Chondrocyte (in vitro differentiated cells): Measurements from ENCODE around the gene PDCD1LG2. TPM values are rescaled to one million over a fixed set of nuclear protein-coding genes. Genes with fewer than 3 reads are reported as not detected.
A peak's percentile ranks its signal among the peaks of the same experiment; 100 is the strongest.
"Not testable (repeated sequence)": the region's sequence is repeated elsewhere in the genome, so short reads cannot be mapped to it uniquely, and the experiment has no call there.

Experiments used
- DNase-seq: peaks from one replicate; pipeline ENCODE4 v3.0.0; 2021; ENCODE audit warnings: mixed read lengths, low spot score
- H3K27ac Mint-ChIP-seq: one replicate; pipeline ENCODE4 v1.8.0; 2021; ENCODE audit warnings: mild to moderate bottlenecking, moderate library complexity, mixed read lengths; ENCODE audit not compliant: unreplicated experiment
- H3K27me3 Mint-ChIP-seq: 2 replicates; pipeline ENCODE4 v1.8.0; 2021; ENCODE audit warnings: low read depth, mixed read lengths
- H3K36me3 Mint-ChIP-seq: 2 replicates; pipeline ENCODE4 v1.8.0; 2021; ENCODE audit warnings: low read depth, mixed read lengths
- H3K4me1 Mint-ChIP-seq: 2 replicates; pipeline ENCODE4 v1.8.0; 2021; ENCODE audit warnings: low read depth, mild to moderate bottlenecking, mixed read lengths
- H3K4me3 Mint-ChIP-seq: one replicate; pipeline ENCODE4 v1.8.0; 2021; ENCODE audit warnings: mild to moderate bottlenecking, moderate library complexity, mixed read lengths; ENCODE audit not compliant: unreplicated experiment
- H3K9me3 Mint-ChIP-seq: 2 replicates; pipeline ENCODE4 v1.8.0; 2021; ENCODE audit warnings: low read depth, mixed read lengths
- long read RNA-seq: library from polyadenylated mRNA; stranded (forward); transcript quantifications from one replicate; pipeline ENCODE4 v2.0.0, GENCODE V29; 2021
- total RNA-seq: library from RNA; stranded (reverse); gene quantifications from 3 replicates; pipeline ENCODE4 v1.2.1, GENCODE V29; 2021
- TF ChIP-seq, protein P1 (sequence below): fragments of 200-600 bp; sonication (generic); IDR thresholded peaks from 2 replicates; pipeline ENCODE4 v1.5.0; 2021; ENCODE audit warnings: antibody characterized with exemption, mild to moderate bottlenecking, moderate library complexity

PDCD1LG2 gene
- 0.73 to 1.3 TPM (median 1.1 TPM) in 3 replicates for total RNA-seq
- long read RNA-seq, partial matches to known transcripts: 1 of 2 reads
- long read RNA-seq, other reads (novel, unspliced or antisense): 0 of 2 reads

DNA sequence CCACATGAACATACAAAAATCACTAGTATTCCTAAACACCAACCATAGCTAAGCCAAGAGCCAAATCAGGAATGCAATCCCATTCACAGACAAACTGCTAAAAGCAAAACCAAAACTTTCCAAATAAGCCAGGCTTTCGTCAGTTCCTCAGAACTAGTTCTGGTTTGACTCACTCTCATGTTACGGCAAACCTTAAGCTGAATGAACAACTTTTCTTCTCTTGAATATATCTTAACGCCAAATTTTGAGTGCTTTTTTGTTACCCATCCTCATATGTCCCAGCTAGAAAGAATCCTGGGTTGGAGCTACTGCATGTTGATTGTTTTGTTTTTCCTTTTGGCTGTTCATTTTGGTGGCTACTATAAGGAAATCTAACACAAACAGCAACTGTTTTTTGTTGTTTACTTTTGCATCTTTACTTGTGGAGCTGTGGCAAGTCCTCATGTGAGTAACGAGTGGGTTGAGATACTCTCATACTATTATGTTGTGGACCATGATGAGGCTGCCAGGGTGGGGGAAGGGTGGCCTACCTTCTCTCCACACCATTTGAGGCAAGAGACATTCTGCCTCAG lies at the start of gene PDCD1LG2:
Gene PDCD1LG2, plus strand, starts transcription at position 172 of the 572 bp plus-strand sequence. CDS start 12,016 bp downstream, outside the sequence.
- Mint-ChIP-seq H3K27ac (peak within 1 kb of the TSS; percentile 90), H3K4me3 (peak within 1 kb of the TSS; percentile 18), H3K27me3 (no peaks in the 10 kb centered on the region), H3K9me3 (peaks cover 17% of the 10 kb centered on the region), H3K36me3 (peaks cover 3% of the 10 kb centered on the region), H3K4me1 (peaks cover 31% of the 10 kb centered on the region)
- DNase-seq: no peak
- TF ChIP-seq, protein P1, sequence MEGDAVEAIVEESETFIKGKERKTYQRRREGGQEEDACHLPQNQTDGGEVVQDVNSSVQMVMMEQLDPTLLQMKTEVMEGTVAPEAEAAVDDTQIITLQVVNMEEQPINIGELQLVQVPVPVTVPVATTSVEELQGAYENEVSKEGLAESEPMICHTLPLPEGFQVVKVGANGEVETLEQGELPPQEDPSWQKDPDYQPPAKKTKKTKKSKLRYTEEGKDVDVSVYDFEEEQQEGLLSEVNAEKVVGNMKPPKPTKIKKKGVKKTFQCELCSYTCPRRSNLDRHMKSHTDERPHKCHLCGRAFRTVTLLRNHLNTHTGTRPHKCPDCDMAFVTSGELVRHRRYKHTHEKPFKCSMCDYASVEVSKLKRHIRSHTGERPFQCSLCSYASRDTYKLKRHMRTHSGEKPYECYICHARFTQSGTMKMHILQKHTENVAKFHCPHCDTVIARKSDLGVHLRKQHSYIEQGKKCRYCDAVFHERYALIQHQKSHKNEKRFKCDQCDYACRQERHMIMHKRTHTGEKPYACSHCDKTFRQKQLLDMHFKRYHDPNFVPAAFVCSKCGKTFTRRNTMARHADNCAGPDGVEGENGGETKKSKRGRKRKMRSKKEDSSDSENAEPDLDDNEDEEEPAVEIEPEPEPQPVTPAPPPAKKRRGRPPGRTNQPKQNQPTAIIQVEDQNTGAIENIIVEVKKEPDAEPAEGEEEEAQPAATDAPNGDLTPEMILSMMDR: no peak

DNA sequence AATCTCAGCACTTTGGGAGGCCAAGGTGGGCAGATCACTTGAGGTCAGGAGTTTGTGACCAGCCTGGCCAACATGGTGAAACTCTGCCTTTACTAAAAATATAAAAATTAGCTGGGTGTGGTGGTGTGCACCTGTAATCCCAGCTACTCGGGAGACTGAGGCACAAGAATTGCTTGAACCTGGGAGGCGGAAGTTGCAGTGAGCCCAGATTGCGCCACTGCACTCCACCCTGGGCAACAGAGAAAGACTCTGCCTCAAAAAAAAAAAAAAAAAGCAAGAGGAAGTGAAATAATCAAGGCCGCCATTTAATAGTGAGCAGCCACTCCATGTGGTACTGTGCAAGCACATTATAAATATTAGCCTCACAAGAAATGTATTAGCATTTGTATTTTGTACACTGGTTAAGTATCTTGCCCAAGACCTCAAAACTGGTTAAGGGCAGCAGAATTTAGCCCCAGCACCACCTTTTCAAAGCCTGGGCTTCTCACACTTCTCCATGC lies 45.5 kb upstream of the PDCD1LG2 start:
- not testable (repeated sequence) for H3K36me3 Mint-ChIP-seq, H3K4me3 Mint-ChIP-seq, DNase-seq, H3K9me3 Mint-ChIP-seq, H3K27me3 Mint-ChIP-seq, H3K27ac Mint-ChIP-seq, H3K4me1 Mint-ChIP-seq

DNA sequence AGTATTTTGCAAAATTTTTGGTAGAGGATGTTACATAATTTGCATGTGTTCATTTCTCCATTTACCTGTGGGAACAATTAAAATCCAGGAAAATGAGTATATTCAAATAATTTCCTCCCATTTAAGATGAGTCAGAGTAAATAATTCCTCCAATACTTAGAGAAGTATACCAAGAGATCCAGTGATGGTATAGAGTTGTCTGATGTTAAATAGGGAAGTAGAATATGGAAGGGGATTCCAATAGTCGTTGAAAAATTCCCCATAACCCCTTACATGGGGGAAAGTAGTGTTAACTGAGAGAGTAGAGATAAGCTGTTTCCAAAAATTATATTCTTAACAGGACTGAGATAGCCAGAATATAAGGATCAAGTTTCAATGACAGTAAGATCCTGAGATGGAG lies 44.3 kb upstream of the PDCD1LG2 start:
- Mint-ChIP-seq H3K27ac (no peak overlapping the region), H3K27me3 (no peaks in the 10 kb centered on the region), H3K4me1 (no peaks in the 10 kb centered on the region), H3K9me3 (no peaks in the 10 kb centered on the region), H3K4me3 (no peak overlapping the region), H3K36me3 (no peaks in the 10 kb centered on the region)
- no peak for DNase-seq
- TF ChIP-seq, protein P1: no peak

DNA sequence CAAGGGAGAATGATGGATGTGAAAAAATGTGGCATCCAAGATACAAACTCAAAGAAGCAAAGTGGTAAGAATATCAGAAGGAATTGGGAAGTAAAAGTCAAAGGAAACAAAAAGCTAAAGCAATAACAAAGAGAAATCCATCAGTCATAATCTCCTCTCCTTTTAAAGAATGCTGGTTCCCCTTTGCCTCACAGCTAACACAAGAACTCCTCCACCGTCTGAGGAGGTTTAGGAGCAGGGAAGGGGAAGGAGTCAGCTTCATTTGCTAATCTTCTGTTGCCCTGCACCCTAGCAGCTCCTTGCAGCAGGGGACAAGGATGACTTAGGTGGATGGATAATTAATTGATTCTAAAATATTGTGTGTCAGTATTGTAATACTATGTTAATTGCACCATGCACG lies 43.6 kb upstream of the PDCD1LG2 start:
- no peaks in the 10 kb centered on the region for H3K9me3 Mint-ChIP-seq
- H3K4me1 Mint-ChIP-seq: no peaks in the 10 kb centered on the region
- H3K27ac Mint-ChIP-seq: no peak overlapping the region
- H3K36me3 Mint-ChIP-seq: no peaks in the 10 kb centered on the region
- DNase-seq: no peak
- no peak overlapping the region for H3K4me3 Mint-ChIP-seq
- TF ChIP-seq, protein P1: no peak
- H3K27me3 Mint-ChIP-seq: no peaks in the 10 kb centered on the region

DNA sequence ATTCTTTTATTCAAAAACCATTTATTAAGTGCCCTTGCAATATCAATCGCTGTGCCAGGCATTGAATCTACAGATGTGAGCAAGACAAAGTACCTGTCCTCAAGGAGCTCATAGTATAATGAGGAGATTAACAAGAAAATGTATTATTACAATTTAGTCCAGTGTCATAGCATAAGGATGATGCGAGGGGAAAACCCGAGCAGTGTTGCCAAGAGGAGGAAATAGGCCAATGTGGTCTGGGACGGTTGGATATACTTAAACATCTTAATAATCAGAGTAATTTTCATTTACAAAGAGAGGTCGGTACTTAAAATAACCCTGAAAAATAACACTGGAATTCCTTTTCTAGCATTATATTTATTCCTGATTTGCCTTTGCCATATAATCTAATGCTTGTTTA lies 41.5 kb upstream of the PDCD1LG2 start:
- TF ChIP-seq, protein P1: no peak
- no peak for DNase-seq

DNA sequence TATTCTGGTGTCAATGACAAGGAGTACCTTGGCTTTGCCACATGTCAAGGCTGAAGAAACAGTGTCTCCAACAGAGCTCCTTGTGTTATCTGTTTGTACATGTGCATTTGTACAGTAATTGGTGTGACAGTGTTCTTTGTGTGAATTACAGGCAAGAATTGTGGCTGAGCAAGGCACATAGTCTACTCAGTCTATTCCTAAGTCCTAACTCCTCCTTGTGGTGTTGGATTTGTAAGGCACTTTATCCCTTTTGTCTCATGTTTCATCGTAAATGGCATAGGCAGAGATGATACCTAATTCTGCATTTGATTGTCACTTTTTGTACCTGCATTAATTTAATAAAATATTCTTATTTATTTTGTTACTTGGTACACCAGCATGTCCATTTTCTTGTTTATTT lies 40.2 kb upstream of the PDCD1LG2 start:
- no peak overlapping the region for H3K27ac Mint-ChIP-seq
- peaks cover 5% of the 10 kb centered on the region for H3K9me3 Mint-ChIP-seq
- DNase-seq: no peak
- no peak overlapping the region for H3K4me3 Mint-ChIP-seq
- no peaks in the 10 kb centered on the region for H3K27me3 Mint-ChIP-seq
- H3K36me3 Mint-ChIP-seq: peaks cover 2% of the 10 kb centered on the region
- H3K4me1 Mint-ChIP-seq: no peaks in the 10 kb centered on the region
- TF ChIP-seq, protein P1: no peak

More for the DNA sequence above, 41.5 kb upstream of the PDCD1LG2 start:
- no peaks in the 10 kb centered on the region for H3K36me3 Mint-ChIP-seq
- no peaks in the 10 kb centered on the region for H3K4me1 Mint-ChIP-seq
- H3K27ac Mint-ChIP-seq: no peak overlapping the region
- H3K27me3 Mint-ChIP-seq: no peaks in the 10 kb centered on the region
- no peaks in the 10 kb centered on the region for H3K9me3 Mint-ChIP-seq
- no peak overlapping the region for H3K4me3 Mint-ChIP-seq
